Transverse colon (tissue), 4 donors: Measurements from ENCODE around the gene STK10. TPM values are rescaled to one million over a fixed set of nuclear protein-coding genes. Genes with fewer than 3 reads are reported as not detected.

ENCODE experiments used
- DNase-seq: peaks from one replicate; pipeline ENCODE4 v3.0.0-alpha.2; 2019
- H3K27ac ChIP-seq, 4 donors: fragments of 200-600 bp; sonication (generic); 2 replicates each; pipeline ENCODE4 v1.5.1; 2016 to 2018; ENCODE audit warnings: inconsistent platforms in 4 of 4
- H3K27me3 ChIP-seq: fragments of 200-600 bp; sonication (generic); 2 replicates; pipeline ENCODE4 v1.5.1; 2017; ENCODE audit warnings: inconsistent platforms
- H3K36me3 ChIP-seq, 4 donors: fragments of 200-600 bp; sonication (generic); 2 replicates each; pipeline ENCODE4 v1.5.1; 2017 to 2019; ENCODE audit warnings: inconsistent platforms in 4 of 4
- H3K4me1 ChIP-seq, 4 donors: fragments of 200-600 bp; sonication (generic); 2 replicates each; pipeline ENCODE4 v1.5.1; 2017 to 2020; ENCODE audit warnings: inconsistent platforms in 4 of 4
- H3K4me3 ChIP-seq, 4 donors: fragments of 200-600 bp; sonication (generic); 1 replicate in 1 of 4; 2 replicates in 3 of 4; pipeline versions ENCODE4 v1.5.1 to v1.6.1; 2017 to 2019; ENCODE audit warnings: inconsistent platforms in 4 of 4
- H3K9me3 ChIP-seq, 2 donors: fragments of 200-600 bp; sonication (generic); 2 replicates each; pipeline ENCODE4 v1.5.1; 2017 to 2019; ENCODE audit warnings: inconsistent platforms in 2 of 2
- EP300 ChIP-seq: sonication (generic); formaldehyde crosslinking; IDR thresholded peaks from one replicate; pipeline ENCODE4 v1.6.1; 2017; ENCODE audit warnings: antibody characterized with exemption, low read depth
- POLR2A ChIP-seq: fragments of 450-650 bp; IDR thresholded peaks from one replicate; pipeline ENCODE4 v1.6.1; 2016; ENCODE audit warnings: antibody characterized with exemption, mild to moderate bottlenecking, moderate library complexity
- POLR2AphosphoS5 ChIP-seq, 3 donors: sonication (generic); formaldehyde crosslinking; IDR thresholded peaks; one replicate each; pipeline ENCODE4 v1.6.1; 2016; ENCODE audit warnings: antibody characterized with exemption in 3 of 3
- WGBS, 2 donors: methylation state at CpG; one replicate each; pipeline ENCODE4 v1.1.5; 2018; ENCODE audit warnings: low coverage in 1 of 2; 5-methylcytosine and 5-hydroxymethylcytosine counted together
- in situ Hi-C, 4 donors: fragments of 200-750 bp; cut with MboI; loops; one replicate each; pipeline versions ENCODE4 v1.15.0 to v1.15.1; 2017; ENCODE audit warnings: low sequenced_read_pairs in 3 of 4, low pct_ligation_motif_present in 1 of 4, low pct_unique_long_range_greater_than_20kb in 1 of 4
- intact Hi-C: fragments of 100-400 bp; cut with DNase I; formaldehyde crosslinking; loops from one replicate; pipeline ENCODE4 v1.15.1; 2023; ENCODE audit warnings: low total_unique reads
- total RNA-seq, 4 donors: library from RNA; depleted of rRNA; stranded (reverse); fragments of >200 nt; gene quantifications; one replicate each; pipeline ENCODE4 v1.1.0, GENCODE V29; 2016
- TF ChIP-seq, protein P1 (sequence below), 5 experiments: fragments of 200-600 bp in 3 of 5; fragments of 450-650 bp in 2 of 5; sonication (generic) in 3 of 5; IDR thresholded peaks; 1 replicate in 2 of 5; 2 replicates in 3 of 5; pipeline ENCODE4 v1.5.1; 2016 to 2017; ENCODE audit warnings: antibody characterized with exemption in 5 of 5, inconsistent platforms in 3 of 5, mild to moderate bottlenecking in 2 of 5, moderate library complexity in 1 of 5

STK10 gene
- total RNA-seq, 4 donors from 2014 or later, result 21.2 to 207 (median 49.3) TPM

DNA sequence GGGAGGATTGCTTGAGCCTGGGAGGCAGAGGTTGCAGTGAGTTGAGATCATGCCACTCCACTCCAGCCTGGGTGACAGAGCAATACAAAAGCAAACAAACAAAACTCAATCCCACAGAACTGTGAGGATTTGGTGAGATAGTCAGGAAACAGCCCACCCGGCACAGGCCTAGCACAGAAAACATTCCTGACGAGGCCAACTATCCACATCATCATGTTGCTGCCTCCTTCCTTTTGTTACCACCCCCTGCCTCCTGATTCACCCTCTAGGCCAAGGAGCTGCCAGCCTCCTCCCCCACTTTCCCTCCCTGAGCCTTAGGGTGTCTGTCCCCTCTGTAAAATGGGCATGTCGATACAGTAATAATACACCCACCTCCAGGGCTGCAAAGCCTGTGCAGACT, 39.0 kb downstream of the STK10 start:
- Histone ChIP-seq H3K4me1 (peaks cover 0 to 37% (median 15%) of the 10 kb centered on the region in 4 donors), H3K27ac (no peak overlapping the region), H3K27me3 (no peaks in the 10 kb centered on the region), H3K36me3 (no peaks in the 10 kb centered on the region), H3K9me3 (no peaks in the 10 kb centered on the region), H3K4me3 (no peak overlapping the region)
- intact Hi-C loops, result no loop called here
- in situ Hi-C loops, result no loop called here
- WGBS, 2 donors, result 88 to 100% methylated on average over 1 to 3 of the region's 3 CpGs
- DNase-seq, result no peak
- TF ChIP-seq, protein P1, sequence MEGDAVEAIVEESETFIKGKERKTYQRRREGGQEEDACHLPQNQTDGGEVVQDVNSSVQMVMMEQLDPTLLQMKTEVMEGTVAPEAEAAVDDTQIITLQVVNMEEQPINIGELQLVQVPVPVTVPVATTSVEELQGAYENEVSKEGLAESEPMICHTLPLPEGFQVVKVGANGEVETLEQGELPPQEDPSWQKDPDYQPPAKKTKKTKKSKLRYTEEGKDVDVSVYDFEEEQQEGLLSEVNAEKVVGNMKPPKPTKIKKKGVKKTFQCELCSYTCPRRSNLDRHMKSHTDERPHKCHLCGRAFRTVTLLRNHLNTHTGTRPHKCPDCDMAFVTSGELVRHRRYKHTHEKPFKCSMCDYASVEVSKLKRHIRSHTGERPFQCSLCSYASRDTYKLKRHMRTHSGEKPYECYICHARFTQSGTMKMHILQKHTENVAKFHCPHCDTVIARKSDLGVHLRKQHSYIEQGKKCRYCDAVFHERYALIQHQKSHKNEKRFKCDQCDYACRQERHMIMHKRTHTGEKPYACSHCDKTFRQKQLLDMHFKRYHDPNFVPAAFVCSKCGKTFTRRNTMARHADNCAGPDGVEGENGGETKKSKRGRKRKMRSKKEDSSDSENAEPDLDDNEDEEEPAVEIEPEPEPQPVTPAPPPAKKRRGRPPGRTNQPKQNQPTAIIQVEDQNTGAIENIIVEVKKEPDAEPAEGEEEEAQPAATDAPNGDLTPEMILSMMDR (IDR thresholded peaks at IDR 0.05), result no peak
- TF ChIP-seq EP300 (no peak), POLR2A (no peak), POLR2AphosphoS5 (IDR thresholded peaks at IDR 0.05) (no peak)

DNA sequence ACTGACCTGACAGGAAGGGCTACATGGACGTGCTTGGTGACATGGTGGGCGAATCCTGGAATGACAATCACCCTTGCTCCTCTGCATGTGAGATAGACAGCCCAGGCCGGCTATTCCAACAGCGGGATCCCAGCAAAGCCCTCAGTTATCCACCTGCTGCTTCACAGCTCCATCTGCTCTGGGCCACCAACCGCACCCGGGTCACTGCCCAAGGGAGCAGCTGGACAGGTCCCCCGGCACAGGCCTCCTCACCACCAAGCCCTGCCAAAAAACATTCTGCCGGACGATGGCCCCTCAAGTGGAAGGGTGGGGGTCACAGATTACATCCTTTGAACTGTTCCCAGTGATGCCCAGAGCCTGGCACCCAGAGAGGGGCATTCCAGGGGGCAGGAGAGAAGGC, 39.6 kb downstream of the STK10 start:
- in situ Hi-C loops (no loop called here), intact Hi-C loops (no loop called here)
- H3K4me1 ChIP-seq, result peaks cover 0 to 42% (median 17%) of the 10 kb centered on the region in 4 donors
- H3K36me3 ChIP-seq, result no peaks in the 10 kb centered on the region
- DNase-seq, result no peak
- H3K27ac ChIP-seq, result peak overlapping the region in 1 of 4 donors; percentile 50
- no peak overlapping the region for H3K4me3 ChIP-seq
- no peaks in the 10 kb centered on the region for H3K27me3 ChIP-seq
- TF ChIP-seq EP300 (no peak), POLR2A (no peak), POLR2AphosphoS5 (IDR thresholded peaks at IDR 0.05) (no peak)
- TF ChIP-seq, protein P1 (IDR thresholded peaks at IDR 0.05), result no peak
- no peaks in the 10 kb centered on the region for H3K9me3 ChIP-seq
- 93% methylated on average over 9 of the region's 9 CpGs; no CpG with 5 or more reads in 1 of the 2 donors for WGBS, 2 donors

DNA sequence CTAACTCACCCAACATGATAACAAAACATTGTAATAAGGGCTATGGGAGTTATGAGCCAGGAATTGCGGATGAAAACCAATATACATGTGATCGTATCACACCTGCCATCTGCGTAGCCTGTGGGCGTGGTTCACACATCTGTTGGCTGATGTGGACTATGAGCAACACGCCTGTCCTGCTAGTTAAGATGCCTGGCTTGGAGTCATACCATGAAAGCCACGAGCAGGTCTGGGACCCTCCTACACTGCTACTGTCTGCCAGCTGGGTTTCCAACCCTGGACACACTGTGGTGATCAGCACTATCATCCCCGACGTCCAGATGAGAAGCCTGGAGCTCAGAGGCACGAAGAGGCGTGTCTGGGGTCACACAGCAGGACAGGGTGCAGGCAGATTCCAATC, 40.2 kb downstream of the STK10 start:
- intact Hi-C loops, result no loop called here
- Histone ChIP-seq H3K27ac (peak overlapping the region in 2 of 4 donors; percentile 61 to 68), H3K9me3 (no peaks in the 10 kb centered on the region), H3K4me1 (peaks cover 0 to 48% (median 19%) of the 10 kb centered on the region in 4 donors), H3K36me3 (no peaks in the 10 kb centered on the region), H3K27me3 (no peaks in the 10 kb centered on the region), H3K4me3 (no peak overlapping the region)
- in situ Hi-C loops, result no loop called here
- TF ChIP-seq POLR2AphosphoS5 (IDR thresholded peaks at IDR 0.05) (peak; percentile 18 to 56 (median 49)), EP300 (no peak)
- DNase-seq, result peak; percentile 56
- whole genome bisulfite sequencing, 2 donors, result 62 to 70% methylated on average over 5 to 10 of the region's 10 CpGs

DNA sequence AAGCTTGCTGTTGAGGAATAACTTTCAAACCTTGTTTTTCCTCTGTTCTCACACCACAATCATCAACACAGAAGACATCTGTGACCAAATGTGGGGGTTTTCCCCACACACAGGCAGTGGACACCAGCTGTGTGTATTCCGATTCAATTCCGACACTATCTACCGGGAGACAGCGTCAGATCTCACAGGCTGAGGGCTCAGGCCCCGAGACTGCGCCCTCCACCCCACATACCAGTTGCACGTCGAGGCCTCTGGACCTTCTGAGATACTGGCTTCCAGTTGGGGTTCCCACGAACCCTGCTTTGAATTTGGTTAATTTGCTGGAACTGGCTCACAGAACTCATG, 41.3 kb downstream of the STK10 start:
- Histone ChIP-seq H3K4me1 (peaks cover 0 to 50% (median 20%) of the 10 kb centered on the region in 4 donors), H3K27me3 (no peaks in the 10 kb centered on the region), H3K9me3 (no peaks in the 10 kb centered on the region), H3K4me3 (no peak overlapping the region), H3K36me3 (no peaks in the 10 kb centered on the region), H3K27ac (peak overlapping the region; percentile 15 to 68 (median 52))
- WGBS, 2 donors, result 89% methylated on average over 9 of the region's 9 CpGs; no CpG with 5 or more reads in 1 of the 2 donors
- DNase-seq, result no peak
- in situ Hi-C loops (no loop called here), intact Hi-C loops (no loop called here)
- TF ChIP-seq, protein P1 (IDR thresholded peaks at IDR 0.05), result no peak
- peak in 1 of 3 donors; percentile 3 for TF ChIP-seq POLR2AphosphoS5 (IDR thresholded peaks at IDR 0.05)
